K562 (cell line): ENCODE measurements around the gene ATRNL1. TPM values are rescaled to one million over a fixed set of nuclear protein-coding genes. Genes with fewer than 3 reads are reported as not detected.

Experiments
- ATAC-seq: fragments of 200-7000 bp; cut with Tn5 transposase; 3 replicates; pipeline ENCODE4 v1.9.1; 2020; ENCODE audit warnings: moderate library complexity
- BruUV-seq: library from RNA; stranded (reverse); fragments of 400-500 nt; replicated peaks from 2 replicates; lab custom pipeline; 2021; lab: Mats Ljungman, UMichigan
- CTCF ChIA-PET: fragments of 300-600 bp; formaldehyde crosslinking; extraction: SDS; loops from one replicate; lab custom pipeline; 2021; ENCODE audit warnings: low intra/inter-chr PET ratio; lab: Yijun Ruan, JAX
- POLR2A ChIA-PET: fragments of 300-600, 350-650 bp; sonication (Branson Sonifier 250); formaldehyde crosslinking; extraction: SDS; loops from one replicate; lab custom pipeline; 2021; ENCODE audit warnings: antibody characterized with exemption, inconsistent platforms; lab: Yijun Ruan, JAX
- DNase-seq, 4 experiments: peaks; one replicate each; pipeline versions ENCODE4 v3.0.0 to v3.0.0-alpha.2; 2011 to 2018; ENCODE audit warnings: low spot score in 3 of 4, mixed read lengths in 3 of 4; ENCODE audit errors: extremely low read depth in 1 of 4
- FAIRE-seq: peaks from 2 replicates; lab custom pipeline; 2011; peaks lifted over from hg19 to GRCh38; lab: Jason Lieb, UNC
- H2AFZ ChIP-seq: 2 replicates; pipeline ENCODE4 v1.6.0; 2011; ENCODE audit warnings: low read depth, low read length, control low read depth, inconsistent platforms
- H3K27ac ChIP-seq: fragments of 200-600 bp; 3 replicates; pipeline ENCODE4 v1.8.0; 2011; ENCODE audit warnings: low read depth, mild to moderate bottlenecking, control low read depth, inconsistent platforms, low read length, moderate library complexity, mixed read lengths; ENCODE audit errors: extremely low read depth
- H3K27me3 ChIP-seq, 2 experiments: fragments of 300-600 bp in 1 of 2; 2 replicates in 1 of 2; 3 replicates in 1 of 2; pipeline versions ENCODE4 v1.6.0 to v1.8.0; 2011; ENCODE audit warnings: inconsistent platforms in 2 of 2, low read length in 2 of 2, mild to moderate bottlenecking in 1 of 2, mixed read lengths in 1 of 2, moderate library complexity in 1 of 2; ENCODE audit not compliant: control insufficient read depth in 2 of 2, insufficient read depth in 2 of 2
- H3K36me3 ChIP-seq: fragments of 300-600 bp; 3 replicates; pipeline ENCODE4 v1.8.0; 2011; ENCODE audit warnings: mild to moderate bottlenecking, low read length, inconsistent platforms; ENCODE audit not compliant: control insufficient read depth, insufficient read depth
- H3K4me1 ChIP-seq, 2 experiments: fragments of 200-600 bp in 1 of 2; replicated peaks in 1 of 2; 2 replicates in 1 of 2; 3 replicates in 1 of 2; pipeline versions ENCODE4 v1.5.1 to v1.8.0; 2011; ENCODE audit warnings: inconsistent platforms in 2 of 2, low read length in 2 of 2, mild to moderate bottlenecking in 1 of 2, mixed read lengths in 1 of 2, moderate library complexity in 1 of 2; ENCODE audit not compliant: control insufficient read depth in 2 of 2, insufficient read depth in 2 of 2
- H3K4me2 ChIP-seq: 2 replicates; pipeline ENCODE4 v1.6.1; 2011; ENCODE audit warnings: low read length, control low read depth, inconsistent platforms, mixed read lengths; ENCODE audit not compliant: insufficient read depth
- H3K4me3 ChIP-seq: fragments of 200-600 bp; sonication (generic), shearing (Covaris generic); 2 replicates; pipeline ENCODE4 v1.5.1; 2016; ENCODE audit warnings: control low read depth, inconsistent platforms
- H3K79me2 ChIP-seq: fragments of 200-600 bp; 3 replicates; pipeline ENCODE4 v1.8.0; 2011; ENCODE audit warnings: low read length, inconsistent platforms; ENCODE audit not compliant: control insufficient read depth, insufficient read depth
- H3K9ac ChIP-seq, 2 experiments: 2 replicates each; pipeline versions ENCODE4 v1.6.0 to v1.6.1; 2011; ENCODE audit warnings: low read depth in 2 of 2, low read length in 2 of 2, control low read depth in 1 of 2, inconsistent platforms in 1 of 2, mild to moderate bottlenecking in 1 of 2, mixed read lengths in 1 of 2; ENCODE audit not compliant: insufficient read depth in 1 of 2
- H3K9me1 ChIP-seq: one replicate; pipeline ENCODE4 v1.6.0; 2011; ENCODE audit warnings: inconsistent platforms, mild to moderate bottlenecking, low read length, moderate library complexity; ENCODE audit not compliant: control insufficient read depth, insufficient read depth
- H3K9me3 ChIP-seq: replicated peaks from 2 replicates; pipeline ENCODE4 v1.5.1; 2011; ENCODE audit warnings: low read depth, low read length, inconsistent platforms; ENCODE audit not compliant: control insufficient read depth, insufficient read depth
- H4K20me1 ChIP-seq: replicated peaks from 2 replicates; pipeline ENCODE4 v1.6.1; 2011; ENCODE audit warnings: low read length, inconsistent platforms, mixed read lengths; ENCODE audit not compliant: control insufficient read depth, insufficient read depth
- BRD9 ChIP-seq: fragments of 450-650 bp; IDR thresholded peaks from 2 replicates; pipeline ENCODE4 v1.6.1; 2018; ENCODE audit warnings: low read depth; ENCODE audit not compliant: partially characterized antibody
- CREM ChIP-seq: IDR thresholded peaks from 2 replicates; pipeline ENCODE4 v1.6.1; 2014; ENCODE audit warnings: antibody characterized with exemption, low read depth
- DNMT1 ChIP-seq: fragments of 450-650 bp; IDR thresholded peaks from 2 replicates; pipeline ENCODE4 v1.6.1; 2016; ENCODE audit warnings: antibody characterized with exemption, mild to moderate bottlenecking
- MTA3 ChIP-seq: fragments of 450-650 bp; formaldehyde crosslinking; IDR thresholded peaks from 2 replicates; pipeline ENCODE4 v1.6.1; 2017; ENCODE audit warnings: mild to moderate bottlenecking, borderline replicate concordance
- SIRT6 ChIP-seq: IDR thresholded peaks from one replicate; pipeline ENCODE4 v1.6.1; 2012; ENCODE audit warnings: low read depth, mild to moderate bottlenecking, control low read depth, inconsistent platforms, low read length, moderate library complexity
- SNRNP70 ChIP-seq: fragments of 200-400 bp; formaldehyde crosslinking; optimal IDR thresholded peaks from 2 replicates; pipeline ENCODE3; 2017; ENCODE audit warnings: low read depth, low read length
- SPI1 ChIP-seq: IDR thresholded peaks from 2 replicates; pipeline ENCODE4 v1.6.1; 2011; ENCODE audit warnings: low read depth, low read length, control low read depth, borderline replicate concordance
- ZBTB34 ChIP-seq: fragments of 250-450 bp; sonication (Bioruptor Pico); IDR thresholded peaks from 2 replicates; pipeline ENCODE4 v1.8.0; 2021; ENCODE audit warnings: mild to moderate bottlenecking, moderate library complexity
- ZFP30 ChIP-seq: fragments of 250-450 bp; sonication (Bioruptor Pico); IDR thresholded peaks from 2 replicates; pipeline ENCODE4 v1.8.0; 2022; ENCODE audit warnings: moderate library complexity, mild to moderate bottlenecking, inconsistent platforms, borderline replicate concordance
- ZNF239 ChIP-seq: fragments of 250-450 bp; sonication (Bioruptor Pico); IDR thresholded peaks from 2 replicates; pipeline ENCODE4 v1.4.0; 2020; ENCODE audit warnings: mild to moderate bottlenecking
- ZNF318 ChIP-seq, 2 experiments: fragments of 450-650 bp; IDR thresholded peaks; 2 replicates each; pipeline ENCODE4 v1.6.1; 2016; ENCODE audit warnings: mild to moderate bottlenecking in 2 of 2, borderline replicate concordance in 1 of 2, low read depth in 1 of 2, moderate library complexity in 1 of 2
- WGBS: fragments of 100-300 bp; shearing (Covaris generic); methylation state at CpG from one replicate; pipeline ENCODE4 v1.1.6; 2016; ENCODE audit warnings: low coverage, mixed read lengths; ENCODE audit not compliant: insufficient coverage; ENCODE audit errors: missing lambda C conversion rate; 5-methylcytosine and 5-hydroxymethylcytosine counted together
- in situ Hi-C: fragments of 300-500 bp; cut with MboI; formaldehyde crosslinking; loops from 4 replicates; pipeline ENCODE4 v1.15.0; 2018; ENCODE audit warnings: inconsistent platforms, mixed read lengths
- intact Hi-C: fragments of 100-400 bp; cut with micrococcal nuclease; formaldehyde crosslinking; loops from 2 replicates; pipeline ENCODE4 v1.14.2; 2022
- polyA plus RNA-seq, 8 experiments: library from polyadenylated mRNA; depleted of rRNA in 4 of 8; stranded (reverse) in 5 of 8; unstranded in 3 of 8; fragments of >200 nt; fragmentation: Nextera tagmentation in 2 of 8; fragmentation: Illumina TruSeq in 1 of 8; extraction: Ambion mirVana in 2 of 8; extraction: Trizol in 1 of 8; gene quantifications; 2 replicates each; pipeline versions ENCODE4 v1.2.1 to v1.2.3, GENCODE V29; 2011 to 2014; ENCODE audit warnings: inconsistent platforms in 1 of 8, missing spikeins in 1 of 8
- total RNA-seq, 7 experiments: library from RNA; depleted of rRNA in 6 of 7; stranded (reverse); fragments of >200 nt in 6 of 7; fragmentation: Illumina TruSeq in 2 of 7; extraction: Trizol in 2 of 7; gene quantifications; 2 replicates each; pipeline versions ENCODE4 v1.2.1 to v1.2.3, GENCODE V29; 2011 to 2021; ENCODE audit warnings: low replicate concordance in 1 of 7
- TF ChIP-seq, protein P1 (sequence below): fragments of 450-650 bp; formaldehyde crosslinking; IDR thresholded peaks from 2 replicates; pipeline ENCODE4 v1.4.0; 2022; ENCODE audit warnings: mild to moderate bottlenecking, moderate library complexity

ATRNL1 gene
- total and polyA plus RNA-seq, 9 of the 15 experiments (the other 6 are each of a cell fraction or from before 2014, with no cell fraction given), result 0.18 TPM; not detected in 8

DNA sequence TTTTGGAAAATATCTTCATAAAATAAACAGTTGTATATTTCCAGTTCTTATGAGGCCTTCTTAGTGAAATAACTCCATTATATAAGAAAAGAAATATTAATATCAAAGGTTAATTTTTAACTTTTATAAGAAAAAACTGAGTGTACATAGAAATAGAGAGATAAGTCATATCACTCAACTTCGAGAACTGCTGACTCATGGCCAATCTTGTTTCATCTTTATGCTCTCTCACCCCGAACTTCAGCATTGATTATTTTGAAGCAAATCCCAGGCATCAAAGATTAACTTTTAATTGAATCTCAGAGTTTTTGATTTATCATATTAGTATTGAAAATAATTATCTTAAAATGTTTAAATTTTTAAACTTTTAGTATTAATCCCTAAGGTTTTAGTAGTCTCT lies 652.8 kb downstream of the ATRNL1 start (continued):
- TF ChIP-seq, protein P1, sequence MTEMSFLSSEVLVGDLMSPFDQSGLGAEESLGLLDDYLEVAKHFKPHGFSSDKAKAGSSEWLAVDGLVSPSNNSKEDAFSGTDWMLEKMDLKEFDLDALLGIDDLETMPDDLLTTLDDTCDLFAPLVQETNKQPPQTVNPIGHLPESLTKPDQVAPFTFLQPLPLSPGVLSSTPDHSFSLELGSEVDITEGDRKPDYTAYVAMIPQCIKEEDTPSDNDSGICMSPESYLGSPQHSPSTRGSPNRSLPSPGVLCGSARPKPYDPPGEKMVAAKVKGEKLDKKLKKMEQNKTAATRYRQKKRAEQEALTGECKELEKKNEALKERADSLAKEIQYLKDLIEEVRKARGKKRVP (CRISPR knock-in tag), result no peak
- TF ChIP-seq ZBTB34 (CRISPR knock-in tag) (no peak), CREM (no peak), BRD9 (no peak), ZFP30 (no peak), SIRT6 (no peak)

DNA sequence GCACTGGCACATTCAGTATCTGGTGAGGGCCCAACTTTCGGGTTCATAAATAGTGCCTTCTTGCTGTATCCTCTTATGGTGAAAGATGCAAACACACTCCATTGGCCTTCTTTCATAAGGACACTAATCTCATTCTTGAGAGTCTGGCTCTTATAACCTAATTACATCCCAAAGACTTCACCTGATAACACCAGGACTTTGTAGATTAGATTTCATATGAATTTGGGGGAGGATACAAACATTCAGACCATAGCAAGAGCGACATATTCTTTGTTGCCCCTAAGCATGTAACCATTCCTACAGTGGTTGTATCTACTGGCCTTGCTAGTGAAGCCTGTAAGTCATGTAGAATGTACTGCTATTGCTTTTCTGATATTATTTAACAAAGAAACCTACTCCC lies 654.6 kb downstream of the ATRNL1 start:
- H3K9me3 ChIP-seq, result no peaks in the 10 kb centered on the region
- 5% methylated on average over 2 of the region's 2 CpGs for WGBS
- DNase-seq, result no peak
- H3K4me2 ChIP-seq, result no peak overlapping the region
- H2AFZ ChIP-seq, result no peak overlapping the region
- H3K4me1 ChIP-seq, result no peaks in the 10 kb centered on the region
- H3K79me2 ChIP-seq, result no peaks in the 10 kb centered on the region
- ChIA-PET POLR2A (no interaction called here), CTCF (no interaction called here)
- H3K9ac ChIP-seq, result no peak overlapping the region
- H3K9me1 ChIP-seq, result no peaks in the 10 kb centered on the region
- in situ Hi-C loops, result no loop called here
- H4K20me1 ChIP-seq, result no peaks in the 10 kb centered on the region
- BruUV-seq, result no TSS peak
- H3K27ac ChIP-seq, result no peak overlapping the region
- intact Hi-C loops, result no loop called here
- no peaks in the 10 kb centered on the region for H3K27me3 ChIP-seq
- no peak for FAIRE-seq
- no peak for ATAC-seq
- H3K36me3 ChIP-seq, result no peaks in the 10 kb centered on the region
- no peak overlapping the region for H3K4me3 ChIP-seq
- TF ChIP-seq MTA3 (no peak), SNRNP70 (no peak), ZNF239 (no peak), ZNF318 (IDR thresholded peaks at IDR 0.05; ENCODE audit: borderline replicate concordance in 1 of 2, low read depth in 1 of 2) (no peak), DNMT1 (no peak), SPI1 (no peak)
